ENCODE data around the gene SHCBP1.
"Not testable (repeated sequence)": the region's sequence is repeated elsewhere in the genome, so short reads cannot be mapped to it uniquely, and the experiment has no call there.

SHCBP1 gene, protein sequence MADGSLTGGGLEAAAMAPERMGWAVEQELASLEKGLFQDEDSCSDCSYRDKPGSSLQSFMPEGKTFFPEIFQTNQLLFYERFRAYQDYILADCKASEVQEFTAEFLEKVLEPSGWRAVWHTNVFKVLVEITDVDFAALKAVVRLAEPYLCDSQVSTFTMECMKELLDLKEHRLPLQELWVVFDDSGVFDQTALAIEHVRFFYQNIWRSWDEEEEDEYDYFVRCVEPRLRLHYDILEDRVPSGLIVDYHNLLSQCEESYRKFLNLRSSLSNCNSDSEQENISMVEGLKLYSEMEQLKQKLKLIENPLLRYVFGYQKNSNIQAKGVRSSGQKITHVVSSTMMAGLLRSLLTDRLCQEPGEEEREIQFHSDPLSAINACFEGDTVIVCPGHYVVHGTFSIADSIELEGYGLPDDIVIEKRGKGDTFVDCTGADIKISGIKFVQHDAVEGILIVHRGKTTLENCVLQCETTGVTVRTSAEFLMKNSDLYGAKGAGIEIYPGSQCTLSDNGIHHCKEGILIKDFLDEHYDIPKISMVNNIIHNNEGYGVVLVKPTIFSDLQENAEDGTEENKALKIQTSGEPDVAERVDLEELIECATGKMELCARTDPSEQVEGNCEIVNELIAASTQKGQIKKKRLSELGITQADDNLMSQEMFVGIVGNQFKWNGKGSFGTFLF

DNA sequence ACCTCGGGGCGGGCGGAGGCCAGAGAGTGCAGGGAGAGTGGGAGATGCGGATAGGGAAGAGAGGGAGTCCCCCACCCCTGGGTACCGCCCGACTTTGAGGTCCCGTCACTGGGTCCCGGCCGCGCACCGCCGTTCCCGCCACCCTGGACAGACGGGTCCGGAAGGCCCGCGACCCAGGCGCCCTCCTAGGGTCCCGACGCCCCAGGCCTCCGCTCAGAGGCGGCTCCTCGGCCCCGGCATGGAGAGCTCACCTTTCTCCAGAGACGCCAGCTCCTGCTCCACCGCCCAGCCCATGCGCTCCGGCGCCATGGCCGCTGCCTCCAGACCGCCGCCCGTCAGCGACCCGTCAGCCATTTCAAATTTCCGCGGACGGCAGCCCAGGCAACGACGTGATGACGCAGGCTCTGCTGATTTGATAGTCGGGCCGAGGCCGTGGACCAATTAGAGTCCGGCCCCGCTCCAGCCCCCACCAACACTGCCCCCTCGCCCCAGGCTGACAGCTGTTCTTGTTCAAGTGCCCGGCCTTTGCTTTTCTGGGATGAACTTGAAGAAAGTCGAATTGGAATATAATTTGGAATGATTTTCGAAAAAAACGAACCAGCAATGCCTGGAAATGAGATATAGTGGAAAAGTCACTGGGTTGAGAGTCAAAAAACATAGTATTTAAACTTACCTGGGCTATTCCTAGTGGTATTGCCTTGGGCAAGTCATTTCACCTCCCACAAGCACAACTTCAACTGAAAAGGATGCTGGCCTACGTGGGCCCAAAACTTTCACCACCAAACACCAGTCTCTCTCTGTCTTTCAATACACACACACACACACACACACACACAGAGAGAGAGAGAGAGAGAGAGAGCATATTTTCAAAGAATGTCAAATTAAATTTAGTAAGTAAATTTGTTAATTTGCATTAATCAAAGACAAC is at the start of gene SHCBP1:
SHCBP1 (minus strand) TSS at position 374 of the 928 bp plus-strand sequence; CDS start at position 354, 20 bp downstream.
- DNase-seq = peak; percentile 47

DNA sequence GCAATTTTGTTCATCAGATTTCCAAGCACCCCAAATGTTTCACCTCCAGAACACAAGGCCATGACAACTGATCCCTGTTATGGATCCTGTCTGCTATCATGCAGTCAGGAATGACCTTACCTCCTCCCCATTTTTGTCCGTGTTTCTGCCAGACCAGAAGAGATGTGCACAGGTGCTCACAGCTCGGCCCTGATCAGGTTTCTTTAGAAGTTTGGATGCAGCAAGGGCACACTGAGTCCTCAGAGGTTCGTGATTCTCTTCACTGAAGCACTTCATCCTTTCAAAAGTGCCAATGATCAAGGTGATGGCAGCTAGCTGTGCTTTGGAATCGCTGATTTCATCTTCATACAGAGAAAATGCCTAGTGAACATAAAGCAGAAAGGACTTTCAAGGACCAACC is 40.9 kb upstream of the SHCBP1 start:
- no peak for DNase-seq

DNA sequence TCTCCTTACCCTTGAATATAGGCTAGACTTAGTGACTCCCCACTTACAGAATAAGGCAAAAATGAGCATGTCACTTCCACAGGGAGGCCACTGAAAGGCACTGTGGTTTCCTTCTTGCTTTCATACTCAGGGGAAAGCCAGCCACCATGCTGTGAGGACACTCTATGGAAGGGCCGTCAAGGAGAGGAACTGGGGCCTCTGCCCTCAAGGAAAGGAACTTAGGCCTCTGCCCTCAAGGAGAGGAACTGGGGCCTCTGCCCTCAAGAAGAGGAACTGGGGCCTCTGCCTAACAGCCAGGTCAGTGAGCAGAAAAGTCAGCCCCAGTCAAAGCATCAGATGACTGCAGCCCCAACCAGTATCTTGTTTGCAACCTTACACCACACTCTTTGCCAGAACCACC is 37.7 kb upstream of the SHCBP1 start:
- no peak for DNase-seq

DNA sequence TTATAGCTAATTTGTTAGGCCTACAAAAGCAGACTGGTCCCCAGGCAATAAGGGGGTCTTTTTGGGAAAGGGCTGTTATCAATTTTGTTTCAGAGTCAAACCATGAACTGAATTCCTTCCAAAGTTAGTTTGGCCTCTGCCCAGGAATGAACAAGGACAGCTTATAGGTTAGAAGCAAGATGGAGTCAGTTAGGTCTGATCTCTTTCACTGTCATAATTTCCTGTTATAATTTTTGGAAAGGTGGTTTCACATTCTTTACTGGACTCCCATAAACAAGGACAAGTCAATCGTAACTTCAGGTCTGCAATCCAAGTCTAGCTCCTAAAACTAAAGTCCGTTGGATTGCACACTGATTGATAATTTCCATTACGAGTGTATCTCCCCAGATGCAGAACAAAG is 30.1 kb upstream of the SHCBP1 start:
- no peak for DNase-seq

DNA sequence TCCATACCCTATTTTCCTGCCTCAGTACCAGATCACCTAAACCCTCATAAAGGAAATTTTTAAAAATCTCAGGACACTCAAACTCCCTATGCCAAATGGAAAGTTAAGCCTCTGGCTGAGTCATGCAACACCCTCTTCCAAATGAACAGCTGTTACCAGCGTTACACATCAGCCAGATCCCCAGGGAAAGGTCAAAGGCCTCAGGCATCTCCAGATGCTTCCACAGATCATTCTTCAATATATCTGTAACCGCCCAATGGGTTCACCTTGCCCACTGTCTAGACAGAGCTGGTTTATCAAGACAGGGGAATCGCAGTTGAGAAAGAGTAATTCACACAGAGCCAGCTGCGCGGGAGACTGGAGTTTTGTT is 29.1 kb upstream of the SHCBP1 start:
- no peak for DNase-seq

DNA sequence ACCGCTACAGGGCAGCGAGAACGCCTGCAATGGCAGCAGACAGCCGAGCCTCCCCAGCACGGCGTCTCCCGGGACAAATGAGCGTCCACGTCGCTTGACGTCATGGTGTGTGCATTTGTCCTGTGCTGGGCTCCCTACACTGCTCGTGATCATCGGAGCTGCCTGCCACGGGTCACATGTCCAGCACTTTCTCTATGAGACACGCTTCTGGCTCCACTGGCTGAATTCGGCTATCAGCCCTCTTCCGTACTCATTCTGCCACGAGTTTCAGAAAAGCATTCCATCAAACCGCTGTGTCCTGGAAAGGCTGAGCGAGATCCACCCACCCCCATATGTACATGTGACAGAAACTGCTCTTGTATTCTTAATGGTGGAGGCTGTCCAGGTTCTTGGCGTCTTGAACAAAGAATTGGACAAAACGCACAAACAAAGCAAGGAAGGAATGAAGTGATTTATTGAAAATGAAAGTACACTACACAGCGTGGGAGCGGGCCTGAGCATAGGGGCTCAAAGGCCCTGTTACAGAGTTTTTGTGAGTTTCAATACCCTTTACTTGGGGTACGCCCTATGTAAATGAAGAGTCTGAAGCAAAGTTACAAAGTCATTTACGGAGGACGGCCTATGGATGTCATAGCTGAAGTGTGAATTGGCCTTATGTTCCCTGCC is 28.5 kb upstream of the SHCBP1 start:
- no peak for DNase-seq

DNA sequence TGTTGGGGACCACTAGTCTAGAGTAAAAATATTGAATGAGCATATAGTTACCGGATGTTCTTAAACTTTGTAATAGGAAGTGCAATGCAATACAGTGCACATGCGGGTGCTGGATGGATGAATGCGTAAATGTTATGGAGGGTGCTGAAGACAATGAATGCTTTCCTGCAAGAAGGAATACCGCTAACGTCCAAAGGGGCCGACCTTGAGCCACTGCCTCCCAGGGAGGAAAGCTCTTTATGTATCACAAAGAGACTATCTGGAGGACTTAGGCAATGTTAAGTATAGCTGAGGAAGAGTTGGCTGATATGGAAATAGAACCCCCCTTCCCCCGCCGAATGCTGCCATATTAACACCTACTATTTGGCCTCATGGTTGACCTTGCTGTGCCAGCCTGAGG is 27.5 kb upstream of the SHCBP1 start:
- DNase-seq = no peak

DNA sequence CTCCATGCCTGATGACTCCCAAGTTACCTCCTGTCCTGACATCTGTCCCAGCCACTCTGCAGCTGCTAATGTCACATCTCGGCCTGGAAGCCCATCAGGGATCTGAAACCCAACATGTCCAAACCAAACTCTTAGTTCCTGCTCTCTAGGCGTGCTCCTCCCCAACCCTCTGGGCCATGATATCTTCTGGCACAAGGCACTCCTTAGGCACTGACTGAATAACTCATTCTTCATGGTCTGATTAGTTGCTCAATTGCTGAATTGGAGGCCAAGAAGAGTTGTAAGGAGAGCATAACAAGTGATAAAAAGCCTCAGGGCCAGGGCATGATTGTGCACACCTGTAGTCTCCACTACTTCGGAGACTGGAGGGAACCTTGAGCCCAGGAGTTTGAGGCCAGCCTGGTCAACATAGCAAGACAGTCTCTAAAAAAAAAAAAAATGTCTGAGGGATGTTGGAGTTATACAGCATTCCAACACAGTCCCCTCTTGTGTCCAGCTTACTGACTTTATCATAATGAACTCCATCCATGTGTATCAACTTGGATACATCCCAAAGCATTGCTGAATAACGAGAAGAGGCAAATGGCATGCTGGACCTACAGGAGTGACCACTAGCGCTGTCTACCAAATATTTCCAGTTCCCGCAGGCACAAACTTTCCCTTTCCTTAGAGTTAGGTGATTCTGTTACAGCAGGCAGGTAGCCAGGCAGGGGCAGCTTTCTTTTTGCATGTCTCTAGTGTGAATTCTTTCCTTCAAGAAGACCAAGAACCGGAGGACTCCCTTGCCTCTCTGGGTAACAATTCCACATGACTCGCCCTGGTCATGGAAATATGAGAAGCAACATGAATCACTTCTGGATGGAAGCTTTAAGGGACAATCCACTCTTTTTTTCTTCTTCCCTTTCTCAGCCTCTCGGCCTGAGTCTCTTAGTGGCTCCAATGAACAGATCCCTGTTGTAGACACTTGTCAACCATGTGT is 18.1 kb upstream of the SHCBP1 start:
- no peak for DNase-seq

DNA sequence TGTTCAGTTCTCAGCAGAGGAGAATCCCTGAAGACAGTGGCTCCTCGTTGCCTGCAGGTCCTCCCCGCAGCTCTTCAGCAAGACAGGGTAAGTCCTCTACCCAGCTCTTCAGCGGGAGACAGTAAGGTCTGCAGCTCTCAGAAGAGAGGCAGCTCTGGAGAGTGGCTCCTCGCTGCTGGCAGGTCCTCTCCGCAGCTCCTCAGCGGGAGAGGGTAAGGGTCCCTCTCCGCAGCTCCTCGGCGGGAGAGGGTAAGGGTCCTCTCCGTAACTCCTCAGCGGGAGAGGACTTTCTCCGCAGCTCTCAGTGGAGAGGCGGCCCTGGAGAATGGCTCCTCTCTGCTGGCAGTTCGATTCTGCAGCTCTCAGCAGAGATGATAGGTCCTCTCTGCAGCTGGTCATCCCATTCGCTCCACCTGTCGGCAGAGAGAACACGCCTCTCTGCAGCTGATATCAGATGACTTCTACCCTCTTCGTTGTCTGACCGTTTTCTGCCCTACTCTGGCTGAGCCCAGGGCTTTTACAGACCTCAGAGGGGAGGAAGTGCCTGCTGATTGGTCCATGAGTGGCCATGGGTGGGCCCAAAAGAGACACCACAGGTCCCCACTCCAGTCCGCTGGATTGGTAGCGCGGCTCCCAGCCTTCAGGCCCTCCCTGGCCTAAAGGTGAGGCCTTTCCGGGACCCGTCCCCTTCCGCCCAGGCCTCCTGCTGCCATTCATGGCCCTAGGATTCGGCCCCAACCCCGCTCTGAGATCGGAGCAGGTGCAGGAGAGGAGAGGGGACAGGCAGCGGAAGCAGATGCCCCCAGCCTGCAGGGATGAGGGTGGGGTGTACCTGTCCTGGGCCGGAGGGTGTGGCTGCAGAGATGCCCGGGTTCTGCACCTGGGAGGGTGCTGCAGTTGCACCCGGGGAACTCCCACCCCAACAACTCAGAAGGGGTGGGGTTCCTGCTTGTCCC is 11.9 kb upstream of the SHCBP1 start:
- DNase-seq = no peak

DNA sequence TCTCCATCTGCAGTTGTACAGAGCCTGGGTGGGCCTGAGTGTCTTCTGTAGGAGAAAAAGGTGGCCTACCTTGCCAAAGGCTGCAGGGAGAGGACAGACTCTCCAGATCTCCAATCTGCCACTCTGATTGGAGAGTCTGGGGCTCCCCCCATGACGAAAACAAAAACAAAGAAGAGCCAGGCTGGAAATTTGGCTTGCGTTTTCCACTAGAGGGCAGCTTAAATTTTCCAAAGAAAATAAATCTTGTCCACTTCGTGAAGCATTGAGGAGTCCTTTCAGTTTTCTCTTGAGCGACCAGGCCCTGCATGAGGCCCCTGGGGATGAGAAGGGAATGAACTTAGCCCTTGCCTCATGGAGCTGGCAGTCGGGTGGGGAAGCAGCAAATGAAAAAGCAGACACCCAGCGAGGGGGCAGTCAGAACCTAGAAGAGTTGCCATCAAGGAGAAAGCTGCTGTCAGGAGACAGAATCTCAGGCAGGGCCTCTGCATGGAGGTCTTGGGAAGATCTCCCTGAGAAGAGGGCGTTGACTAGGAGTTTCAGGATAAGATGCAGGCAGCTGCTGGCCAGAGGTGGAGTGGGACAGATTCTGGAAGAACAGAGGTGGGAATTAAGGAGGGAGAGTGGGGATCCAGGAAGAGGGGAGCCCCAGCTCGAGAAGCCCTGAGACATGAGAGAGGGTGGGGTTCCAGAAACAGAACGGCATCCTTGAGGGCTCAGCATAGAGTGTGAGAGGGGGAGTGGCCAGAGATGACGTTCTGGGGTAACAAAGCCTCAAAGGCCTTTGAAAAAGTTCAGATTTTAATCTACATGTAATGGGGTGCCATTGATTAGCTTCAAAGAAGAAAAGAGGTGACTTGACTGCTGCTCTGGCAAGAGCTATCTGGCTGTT is 8.4 kb upstream of the SHCBP1 start:
- no peak for DNase-seq

DNA sequence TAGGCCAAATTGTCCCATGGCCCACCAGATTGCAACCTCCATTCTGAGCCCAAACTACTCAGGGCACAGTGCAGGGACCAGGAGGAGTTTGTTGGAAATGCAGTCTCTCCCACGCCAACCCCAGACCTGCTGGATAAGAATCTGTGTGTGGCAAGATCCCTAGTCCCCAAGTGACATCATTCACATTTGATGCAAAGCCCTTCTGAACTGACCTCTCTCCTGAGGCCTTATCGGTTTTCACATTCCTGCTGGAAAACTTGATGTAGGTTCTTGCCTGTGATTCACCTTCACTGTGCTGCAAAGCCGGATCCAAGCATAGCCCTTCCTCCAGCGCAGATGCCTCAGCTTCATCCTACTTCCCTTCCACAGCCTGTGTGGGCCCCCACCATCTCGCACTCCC is 6.6 kb upstream of the SHCBP1 start:
- no peak for DNase-seq

DNA sequence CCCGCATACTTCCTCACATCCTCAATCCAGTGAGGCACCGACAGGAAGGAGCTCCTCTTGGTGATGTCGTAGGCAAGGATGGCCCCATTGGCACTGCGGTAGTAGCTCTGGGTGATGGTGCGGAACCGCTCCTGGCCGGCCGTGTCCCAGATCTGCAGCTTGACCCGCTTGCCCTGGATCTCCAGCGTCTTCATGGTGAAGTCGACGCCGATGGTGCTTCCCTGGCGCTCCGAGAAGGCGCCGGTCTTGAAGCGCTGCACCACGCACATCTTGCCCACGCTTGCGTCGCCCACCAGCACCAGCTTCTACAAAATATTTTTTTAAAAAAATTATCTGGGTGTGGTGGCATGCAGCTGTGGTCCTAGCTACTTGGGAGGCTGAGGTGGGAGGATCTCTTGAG is 5.5 kb upstream of the SHCBP1 start:
- DNase-seq = not testable (repeated sequence)

DNA sequence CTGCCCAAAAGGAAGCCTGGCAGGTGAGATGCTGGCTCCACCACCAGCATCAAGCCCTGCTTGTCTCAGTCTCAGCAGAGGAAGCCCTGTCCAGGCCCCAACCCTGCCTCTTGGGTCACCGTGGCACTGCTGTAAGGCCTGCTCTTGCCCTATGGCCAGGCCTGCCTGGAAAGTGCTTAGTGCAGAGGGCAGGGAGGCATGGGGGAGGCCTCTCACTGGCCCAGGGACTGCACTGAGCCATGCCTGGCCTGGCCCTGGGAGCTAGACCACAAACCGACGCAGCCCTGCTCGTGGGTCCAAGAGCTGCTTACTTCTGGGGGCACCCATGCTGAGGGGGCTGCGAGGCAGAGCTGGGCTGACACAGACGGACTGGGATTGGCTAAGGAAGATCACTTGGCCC is 3.7 kb upstream of the SHCBP1 start:
- DNase-seq = not testable (repeated sequence)

DNA sequence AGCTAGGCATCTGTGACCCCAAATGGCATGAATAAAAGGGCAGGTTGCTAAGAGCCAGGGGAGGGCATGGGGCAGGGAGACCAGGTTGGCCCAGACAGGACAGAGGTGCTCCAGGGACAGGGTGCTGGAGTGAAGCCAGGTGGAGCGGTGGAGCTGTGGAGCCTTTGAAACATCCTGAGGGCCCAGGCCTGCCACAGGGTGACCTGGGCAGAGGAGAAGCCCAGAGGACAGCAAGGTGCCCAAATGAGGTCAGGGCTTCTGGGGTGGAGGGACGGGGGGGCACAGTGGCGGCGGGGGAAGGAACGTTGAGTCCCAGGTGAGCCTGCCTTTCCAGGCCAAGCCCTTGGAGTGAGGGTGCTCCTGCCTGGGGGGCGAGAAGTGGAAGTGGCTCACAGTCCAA is 2.5 kb upstream of the SHCBP1 start:
- DNase-seq = not testable (repeated sequence)

DNA sequence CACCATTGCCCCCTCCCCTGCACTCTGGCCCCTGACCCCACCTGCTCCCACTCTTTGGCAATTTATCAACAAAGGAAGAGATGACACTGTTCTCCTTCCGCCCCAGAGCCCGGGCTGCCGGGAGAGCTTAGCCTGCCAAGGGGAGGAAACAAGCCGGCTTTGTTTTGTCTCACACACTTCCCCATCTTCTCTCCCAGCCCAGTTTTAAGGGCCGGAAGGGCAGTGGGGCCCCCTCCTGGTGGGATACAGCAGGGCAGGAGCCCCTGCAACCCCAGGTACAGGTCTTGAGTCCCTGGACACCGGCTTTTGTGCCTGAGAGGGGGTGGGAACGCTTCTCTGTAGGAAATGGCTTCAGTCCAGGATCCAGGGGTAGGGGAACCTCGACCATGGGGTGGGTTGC is 2.1 kb upstream of the SHCBP1 start:
- DNase-seq = not testable (repeated sequence)

DNA sequence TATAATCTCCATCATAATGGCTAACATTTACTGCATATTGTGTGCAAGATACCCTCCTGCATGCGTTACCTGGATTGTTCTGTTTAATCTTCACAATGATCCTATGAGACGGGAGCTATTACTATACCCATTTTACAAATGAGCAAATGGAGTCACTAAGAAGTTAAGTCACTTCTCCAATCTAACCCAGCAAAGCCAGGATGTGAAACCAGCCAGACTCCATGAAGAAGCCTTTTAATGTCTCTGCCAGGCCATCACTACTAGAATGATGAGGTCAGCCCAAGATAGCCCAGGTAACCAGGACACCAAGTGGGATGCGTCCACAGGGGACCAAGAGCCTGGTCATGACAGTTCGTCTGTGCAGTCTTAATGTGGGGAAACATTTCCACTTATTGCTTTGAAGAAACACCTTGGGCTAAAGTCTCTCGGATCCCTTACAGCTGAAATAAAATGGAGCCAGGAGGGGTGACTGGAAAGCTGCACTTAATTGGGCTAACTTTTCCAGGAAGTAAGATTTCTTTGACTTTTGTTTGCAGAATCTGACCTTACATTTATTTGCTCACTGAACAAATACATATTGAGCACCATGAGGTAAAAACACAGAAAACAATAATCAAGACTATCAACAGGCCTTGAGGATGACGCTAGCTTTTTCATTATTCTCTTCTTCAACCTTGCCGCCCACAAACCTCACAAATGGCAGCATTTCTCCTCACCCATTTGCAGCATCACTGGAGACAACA is 926 bp upstream of the SHCBP1 start:
- no peak for DNase-seq

DNA sequence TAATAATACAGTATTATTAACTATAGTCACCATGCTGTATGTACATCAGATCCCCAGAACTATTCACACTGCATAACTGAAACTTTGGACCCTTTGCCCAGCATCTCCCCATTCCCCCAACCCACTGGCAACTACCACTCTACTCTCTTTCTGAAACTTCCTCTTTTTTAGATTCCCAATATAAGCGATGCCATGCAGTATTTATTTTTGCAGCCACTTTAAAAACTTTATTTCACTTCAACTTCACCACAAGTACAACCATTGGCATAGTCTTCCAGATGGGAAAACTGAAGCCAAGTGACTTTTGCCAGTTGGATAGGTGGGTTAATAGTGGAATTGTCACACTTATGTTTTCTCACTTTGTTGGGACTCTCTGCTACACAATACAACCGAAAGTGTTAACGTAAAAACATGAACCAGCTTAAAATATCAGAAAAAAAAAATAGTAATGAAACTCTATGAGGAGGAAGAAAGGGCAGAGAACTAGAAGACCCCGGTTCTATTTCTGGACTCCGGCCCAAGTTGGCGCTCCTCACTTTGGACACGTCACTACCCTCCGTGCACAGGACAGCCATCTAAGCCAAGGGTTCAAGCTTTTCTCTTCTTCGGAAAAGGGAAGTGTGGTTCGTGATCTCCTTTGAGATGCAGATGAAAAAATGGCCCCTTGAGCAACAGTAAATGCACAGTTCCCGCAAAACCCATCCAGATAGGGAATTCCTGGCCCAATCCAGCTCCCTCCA is 743 bp downstream of the SHCBP1 start:
- DNase-seq = no peak

DNA sequence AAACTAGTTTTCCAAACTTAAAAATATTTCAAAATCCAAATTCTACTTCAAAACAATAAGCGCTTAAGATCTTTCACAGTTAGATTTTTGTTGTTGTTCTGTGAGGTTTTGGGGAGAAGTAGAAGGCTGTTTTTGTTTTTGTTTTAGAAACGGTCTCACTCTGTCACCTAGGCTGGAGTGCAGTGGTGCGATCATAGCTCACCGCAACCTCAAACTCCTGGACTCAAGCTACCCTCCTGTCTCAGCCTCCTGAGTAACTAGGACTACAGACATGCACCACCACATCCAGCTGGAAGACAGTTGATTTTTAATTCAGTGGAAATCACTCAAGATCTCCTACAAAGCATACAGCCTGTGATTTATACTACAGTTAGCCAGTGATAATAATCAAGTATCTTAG is 2.7 kb downstream of the SHCBP1 start:
- no peak for DNase-seq
